Measurements from ENCODE around the gene RPL9. TPM values are rescaled to one million over a fixed set of nuclear protein-coding genes. Genes with fewer than 3 reads are reported as not detected.

Gene RPL9
- total RNA-seq, 4 donors from 2014 or later: 3,607 to 16,295 (median 4,795) TPM

DNA sequence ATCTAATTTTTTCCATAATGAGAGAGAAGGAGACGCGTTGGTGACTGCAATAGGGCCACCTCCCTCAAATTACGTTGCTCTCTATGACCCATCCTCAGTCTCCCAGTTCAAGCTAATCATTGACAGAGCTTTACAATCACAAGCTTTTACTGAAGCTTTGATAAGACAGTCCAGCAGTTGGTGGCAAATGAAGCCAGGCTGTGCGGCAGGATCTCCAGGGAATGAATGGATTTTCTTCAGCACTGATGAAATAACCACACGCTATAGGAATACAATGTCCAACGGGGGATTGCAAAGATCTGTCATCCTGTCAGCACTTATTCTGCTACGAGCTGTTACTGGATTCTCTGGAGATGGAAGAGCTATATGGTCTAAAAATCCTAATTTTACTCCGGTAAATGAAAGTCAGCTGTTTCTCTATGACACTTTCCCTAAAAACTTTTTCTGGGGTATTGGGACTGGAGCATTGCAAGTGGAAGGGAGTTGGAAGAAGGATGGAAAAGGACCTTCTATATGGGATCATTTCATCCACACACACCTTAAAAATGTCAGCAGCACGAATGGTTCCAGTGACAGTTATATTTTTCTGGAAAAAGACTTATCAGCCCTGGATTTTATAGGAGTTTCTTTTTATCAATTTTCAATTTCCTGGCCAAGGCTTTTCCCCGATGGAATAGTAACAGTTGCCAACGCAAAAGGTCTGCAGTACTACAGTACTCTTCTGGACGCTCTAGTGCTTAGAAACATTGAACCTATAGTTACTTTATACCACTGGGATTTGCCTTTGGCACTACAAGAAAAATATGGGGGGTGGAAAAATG, 51.7 kb downstream of the RPL9 start, which contains the start of gene KLB:
KLB (plus strand) TSS at position 168 of the 821 bp plus-strand sequence; CDS start at position 188, 20 bp downstream.
- no peaks in the 10 kb centered on the region for H3K4me1 ChIP-seq
- intact Hi-C loops (cut with DNase I; ENCODE audit: low total_unique reads): no loop called here
- no peaks in the 10 kb centered on the region for H3K36me3 ChIP-seq
- H3K27ac ChIP-seq: no peak within 1 kb of the TSS
- no peak for DNase-seq
- H3K9me3 ChIP-seq: no peaks in the 10 kb centered on the region
- H3K27me3 ChIP-seq: no peaks in the 10 kb centered on the region
- H3K4me3 ChIP-seq: no peak within 1 kb of the TSS
- TF ChIP-seq, protein P1, sequence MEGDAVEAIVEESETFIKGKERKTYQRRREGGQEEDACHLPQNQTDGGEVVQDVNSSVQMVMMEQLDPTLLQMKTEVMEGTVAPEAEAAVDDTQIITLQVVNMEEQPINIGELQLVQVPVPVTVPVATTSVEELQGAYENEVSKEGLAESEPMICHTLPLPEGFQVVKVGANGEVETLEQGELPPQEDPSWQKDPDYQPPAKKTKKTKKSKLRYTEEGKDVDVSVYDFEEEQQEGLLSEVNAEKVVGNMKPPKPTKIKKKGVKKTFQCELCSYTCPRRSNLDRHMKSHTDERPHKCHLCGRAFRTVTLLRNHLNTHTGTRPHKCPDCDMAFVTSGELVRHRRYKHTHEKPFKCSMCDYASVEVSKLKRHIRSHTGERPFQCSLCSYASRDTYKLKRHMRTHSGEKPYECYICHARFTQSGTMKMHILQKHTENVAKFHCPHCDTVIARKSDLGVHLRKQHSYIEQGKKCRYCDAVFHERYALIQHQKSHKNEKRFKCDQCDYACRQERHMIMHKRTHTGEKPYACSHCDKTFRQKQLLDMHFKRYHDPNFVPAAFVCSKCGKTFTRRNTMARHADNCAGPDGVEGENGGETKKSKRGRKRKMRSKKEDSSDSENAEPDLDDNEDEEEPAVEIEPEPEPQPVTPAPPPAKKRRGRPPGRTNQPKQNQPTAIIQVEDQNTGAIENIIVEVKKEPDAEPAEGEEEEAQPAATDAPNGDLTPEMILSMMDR (IDR thresholded peaks at IDR 0.05): no peak
- TF ChIP-seq POLR2A (IDR thresholded peaks at IDR 0.05): no peak

Small RNA genes within 50 kb of the gene (microRNA-seq; reads per million reads assigned to microRNA genes)
- gene MIR5591 (ENCODE audit: borderline microRNAs expressed, borderline replicate concordance): not detected

Small RNA genes within 50 kb of the gene (small RNA-seq; reads per million reads assigned to genes)
- gene MIR5591 (not detected), gene RF00019 (not detected)

Other genes starting within 250 kb of the RPL9 start
- gene RFC1, start 92.6 kb downstream of the RPL9 start, total RNA-seq: 100 to 1,000 TPM in 1 of 4 donors, 10 to 100 TPM in 3; 54.7 to 166 (median 77.6) TPM
- gene KLB, start 52.0 kb downstream of the RPL9 start, total RNA-seq: under 1 TPM in 1 of 4 donors, not detected in 3; 0.21 TPM
- 10 to 100 TPM in 3 of 4 donors, 1 to 10 TPM in 1; 1.8 to 16.5 (median 11.3) TPM for gene LIAS, start 134 bp upstream of the RPL9 start, total RNA-seq
- 100 to 1,000 TPM in 1 of 4 donors, 10 to 100 TPM in 3; 36.4 to 192 (median 48.9) TPM for gene UGDH, start 68.5 kb upstream of the RPL9 start, total RNA-seq
- 10 to 100 TPM; 21.3 to 53.2 (median 35.3) TPM for gene SMIM14, start 179.9 kb upstream of the RPL9 start, total RNA-seq
- gene UBE2K, start 239.2 kb upstream of the RPL9 start, total RNA-seq: 100 to 1,000 TPM in 1 of 4 donors, 10 to 100 TPM in 3; 38.8 to 142 (median 61.5) TPM

Measured in uterus (tissue), 4 donors.